Gastroesophageal sphincter (tissue), 3 donors: ENCODE measurements around the gene AREL1.

Experiments used
- EP300 ChIP-seq: sonication (generic); formaldehyde crosslinking; IDR thresholded peaks from one replicate; pipeline ENCODE4 v1.6.1; 2017; ENCODE audit warnings: antibody characterized with exemption, mild to moderate bottlenecking
- POLR2A ChIP-seq, 2 donors: fragments of 450-650 bp; IDR thresholded peaks; one replicate each; pipeline ENCODE4 v1.6.1; 2017; ENCODE audit warnings: antibody characterized with exemption in 2 of 2, mild to moderate bottlenecking in 2 of 2, moderate library complexity in 1 of 2
- POLR2AphosphoS5 ChIP-seq: sonication (generic); formaldehyde crosslinking; IDR thresholded peaks from one replicate; pipeline ENCODE4 v1.6.1; 2017; ENCODE audit warnings: antibody characterized with exemption
- TF ChIP-seq, protein P1 (sequence below), 4 experiments: fragments of 200-600 bp in 2 of 4; fragments of 450-650 bp in 2 of 4; sonication (generic) in 1 of 4; IDR thresholded peaks; one replicate each; pipeline ENCODE4 v1.5.1; 2017 to 2019; ENCODE audit warnings: antibody characterized with exemption in 4 of 4, mild to moderate bottlenecking in 2 of 4, moderate library complexity in 2 of 4

DNA sequence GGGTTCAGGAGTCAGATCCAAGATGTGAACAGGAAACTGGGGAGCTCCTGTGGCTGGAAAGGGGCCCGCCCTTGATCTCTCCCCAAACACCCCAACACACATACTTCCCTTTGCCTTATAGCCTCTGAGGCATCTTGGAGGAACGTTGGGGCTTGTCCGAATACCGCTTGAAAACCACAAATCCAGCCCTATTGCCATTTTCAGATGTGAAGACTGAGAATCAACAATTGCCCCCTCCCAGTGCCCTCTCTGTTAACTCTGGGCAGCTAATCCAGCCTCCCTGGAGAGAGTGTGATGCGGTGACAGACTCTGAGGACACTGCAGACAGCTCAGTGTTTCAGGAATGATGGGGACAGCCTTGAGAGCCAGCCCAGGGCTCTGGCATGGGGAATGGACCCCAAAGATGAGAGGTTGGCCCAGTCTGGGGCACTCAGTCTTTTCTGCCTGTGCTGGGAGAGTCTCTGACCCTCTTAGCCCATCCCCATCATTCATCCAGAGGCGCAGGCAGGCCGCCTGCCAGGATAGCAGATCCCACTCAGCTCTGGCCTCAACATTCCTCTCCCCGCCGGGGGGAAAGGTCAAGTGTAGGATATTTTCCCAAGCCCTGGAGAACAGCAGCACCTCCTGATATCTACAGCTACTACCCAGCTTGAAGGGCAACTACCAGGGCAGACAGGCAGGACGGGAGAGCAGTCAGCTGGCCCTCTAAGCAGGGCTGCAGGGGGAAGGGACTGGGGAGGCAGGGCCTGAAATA lies 76.3 kb downstream of the AREL1 start:
- TF ChIP-seq, protein P1, sequence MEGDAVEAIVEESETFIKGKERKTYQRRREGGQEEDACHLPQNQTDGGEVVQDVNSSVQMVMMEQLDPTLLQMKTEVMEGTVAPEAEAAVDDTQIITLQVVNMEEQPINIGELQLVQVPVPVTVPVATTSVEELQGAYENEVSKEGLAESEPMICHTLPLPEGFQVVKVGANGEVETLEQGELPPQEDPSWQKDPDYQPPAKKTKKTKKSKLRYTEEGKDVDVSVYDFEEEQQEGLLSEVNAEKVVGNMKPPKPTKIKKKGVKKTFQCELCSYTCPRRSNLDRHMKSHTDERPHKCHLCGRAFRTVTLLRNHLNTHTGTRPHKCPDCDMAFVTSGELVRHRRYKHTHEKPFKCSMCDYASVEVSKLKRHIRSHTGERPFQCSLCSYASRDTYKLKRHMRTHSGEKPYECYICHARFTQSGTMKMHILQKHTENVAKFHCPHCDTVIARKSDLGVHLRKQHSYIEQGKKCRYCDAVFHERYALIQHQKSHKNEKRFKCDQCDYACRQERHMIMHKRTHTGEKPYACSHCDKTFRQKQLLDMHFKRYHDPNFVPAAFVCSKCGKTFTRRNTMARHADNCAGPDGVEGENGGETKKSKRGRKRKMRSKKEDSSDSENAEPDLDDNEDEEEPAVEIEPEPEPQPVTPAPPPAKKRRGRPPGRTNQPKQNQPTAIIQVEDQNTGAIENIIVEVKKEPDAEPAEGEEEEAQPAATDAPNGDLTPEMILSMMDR (IDR thresholded peaks at IDR 0.05) = no peak
- no peak for TF ChIP-seq POLR2AphosphoS5
- no peak for TF ChIP-seq EP300
- TF ChIP-seq POLR2A (IDR thresholded peaks at IDR 0.05) = no peak
